GM12878 (cell line): ENCODE results near the gene PDIA3. TPM values are rescaled to one million over a fixed set of nuclear protein-coding genes. Genes with fewer than 3 reads are reported as not detected.

Experiments
- ATAC-seq: fragments of 200-7000 bp; cut with Tn5 transposase; 3 replicates; pipeline ENCODE4 v1.9.1; 2020; ENCODE audit warnings: mild to moderate bottlenecking, moderate library complexity
- BruUV-seq: library from RNA; stranded (reverse); fragments of 400-500 nt; replicated peaks from 2 replicates; lab custom pipeline; 2021; lab: Mats Ljungman, UMichigan
- CTCF ChIA-PET: fragments of 300-600 bp; sonication (Branson Sonifier 250); formaldehyde crosslinking; extraction: SDS; loops from one replicate; lab custom pipeline; 2021; ENCODE audit warnings: inconsistent platforms; lab: Yijun Ruan, JAX
- POLR2A ChIA-PET: fragments of 350-600 bp; formaldehyde crosslinking; extraction: SDS; loops from one replicate; lab custom pipeline; 2021; ENCODE audit warnings: inconsistent platforms; lab: Charles Lee
- RAD21 ChIA-PET: fragments of 300-600 bp; sonication (Branson Sonifier 250); formaldehyde crosslinking; loops from one replicate; lab custom pipeline; 2023; ENCODE audit warnings: antibody characterized with exemption; ENCODE audit not compliant: unreplicated experiment; lab: Charles Lee
- SMC1A ChIA-PET: fragments of 300-600 bp; sonication (Branson Sonifier 250); formaldehyde crosslinking; loops from one replicate; lab custom pipeline; 2023; ENCODE audit not compliant: unreplicated experiment, uncharacterized antibody; lab: Charles Lee
- DNase-seq: peaks from one replicate; pipeline ENCODE4 v3.0.0-alpha.2; 2011; ENCODE audit warnings: low read depth, low spot score
- FAIRE-seq: peaks from 3 replicates; lab custom pipeline; 2011; peaks lifted over from hg19 to GRCh38; lab: Jason Lieb, UNC
- H2AFZ ChIP-seq: 2 replicates; pipeline ENCODE4 v1.6.0; 2011; ENCODE audit warnings: low read depth, low read length, control low read depth; ENCODE audit not compliant: control insufficient read depth
- H3K27ac ChIP-seq: 2 replicates; pipeline ENCODE4 v1.5.1; 2011; ENCODE audit warnings: control low read depth; ENCODE audit not compliant: control insufficient read depth, insufficient read depth
- H3K27me3 ChIP-seq, 2 experiments: replicated peaks in 1 of 2; 2 replicates each; pipeline versions ENCODE4 v1.6.0 to v1.6.1; 2011; ENCODE audit warnings: low read length in 1 of 2; ENCODE audit not compliant: control insufficient read depth in 2 of 2, insufficient read depth in 2 of 2
- H3K36me3 ChIP-seq, 2 experiments: 2 replicates each; pipeline ENCODE4 v1.5.1; 2011; ENCODE audit warnings: low read length in 1 of 2; ENCODE audit not compliant: control insufficient read depth in 2 of 2, insufficient read depth in 2 of 2
- H3K4me1 ChIP-seq: 2 replicates; pipeline ENCODE4 v1.6.1; 2011; ENCODE audit warnings: mild to moderate bottlenecking, low read length, moderate library complexity, mixed read lengths; ENCODE audit not compliant: control insufficient read depth, insufficient read depth
- H3K4me2 ChIP-seq: 2 replicates; pipeline ENCODE4 v1.6.0; 2011; ENCODE audit warnings: control low read depth; ENCODE audit not compliant: control insufficient read depth, insufficient read depth
- H3K4me3 ChIP-seq: fragments of 200-600 bp; sonication (generic); 2 replicates; pipeline ENCODE4 v1.5.1; 2016
- H3K79me2 ChIP-seq: 2 replicates; pipeline ENCODE4 v1.6.0; 2011; ENCODE audit warnings: low read length; ENCODE audit not compliant: control insufficient read depth, insufficient read depth
- H3K9ac ChIP-seq: 2 replicates; pipeline ENCODE4 v1.8.0; 2011; ENCODE audit warnings: low read length, control low read depth, mixed read lengths; ENCODE audit not compliant: control insufficient read depth, insufficient read depth
- H3K9me3 ChIP-seq: replicated peaks from 3 replicates; pipeline ENCODE4 v1.5.1; 2011; ENCODE audit warnings: mild to moderate bottlenecking, low read length; ENCODE audit not compliant: control insufficient read depth, insufficient read depth
- H4K20me1 ChIP-seq: 2 replicates; pipeline ENCODE4 v1.6.0; 2011; ENCODE audit not compliant: control insufficient read depth, insufficient read depth
- POLR2A ChIP-seq: IDR thresholded peaks from 2 replicates; pipeline ENCODE4 v1.6.1; 2011; ENCODE audit warnings: low read depth, mild to moderate bottlenecking, low read length
- POLR2AphosphoS2 ChIP-seq: IDR thresholded peaks from 2 replicates; pipeline ENCODE4 v1.6.1; 2011; ENCODE audit warnings: low read depth, mild to moderate bottlenecking, low read length, improper control_type of control experiment, moderate library complexity
- POLR2AphosphoS5 ChIP-seq: IDR thresholded peaks from 2 replicates; pipeline ENCODE4 v1.6.1; 2011; ENCODE audit warnings: mild to moderate bottlenecking, low read length, inconsistent platforms
- STAT3 ChIP-seq: IDR thresholded peaks from 2 replicates; pipeline ENCODE4 v1.6.1; 2011; ENCODE audit warnings: low read depth, low read length, improper control_type of control experiment
- USF1 ChIP-seq: IDR thresholded peaks from 2 replicates; pipeline ENCODE4 v1.6.1; 2011; ENCODE audit warnings: borderline replicate concordance, low read depth, mild to moderate bottlenecking, moderate library complexity, mixed read lengths, low read length; ENCODE audit not compliant: insufficient read depth; ENCODE audit errors: extremely low read length
- ZBED1 ChIP-seq: IDR thresholded peaks from 2 replicates; pipeline ENCODE4 v1.6.1; 2016; ENCODE audit warnings: borderline replicate concordance
- WGBS: methylation state at CpG from one replicate; pipeline ENCODE4 v1.1.6; 2016; ENCODE audit warnings: low lambda C conversion rate; ENCODE audit not compliant: insufficient replicate concordance, insufficient coverage; ENCODE audit errors: missing lambda C conversion rate; 5-methylcytosine and 5-hydroxymethylcytosine counted together
- in situ Hi-C: fragments of 300-500 bp; cut with MboI; formaldehyde crosslinking; loops from 9 replicates; pipeline ENCODE4 v1.14.3; 2018; ENCODE audit warnings: mixed read lengths
- intact Hi-C: fragments of 100-400 bp; cut with micrococcal nuclease; formaldehyde crosslinking; loops from one replicate; pipeline ENCODE4 v1.14.2; 2022; ENCODE audit not compliant: unreplicated experiment
- polyA plus RNA-seq, 11 experiments: library from polyadenylated mRNA; depleted of rRNA in 4 of 11; unstranded in 6 of 11; stranded (reverse) in 5 of 11; fragments of >200 nt; fragmentation: Nextera tagmentation in 4 of 11; fragmentation: Illumina TruSeq in 1 of 11; extraction: Ambion mirVana in 4 of 11; extraction: Trizol in 1 of 11; gene quantifications; 1 replicate in 1 of 11; 2 replicates in 10 of 11; pipeline versions ENCODE4 v1.2.1 to v1.2.3, GENCODE V29; 2011 to 2016; ENCODE audit warnings: inconsistent platforms in 2 of 11, missing spikeins in 2 of 11, low read depth in 1 of 11
- total RNA-seq, 4 experiments: library from RNA; depleted of rRNA in 3 of 4; stranded (reverse); fragments of >200 nt in 3 of 4; fragmentation: Illumina TruSeq in 1 of 4; extraction: Trizol in 1 of 4; gene quantifications; 2 replicates each; pipeline versions ENCODE4 v1.2.1 to v1.2.3, GENCODE V29; 2013 to 2021

PDIA3 gene
- total and polyA plus RNA-seq, 10 of the 15 experiments (the other 5 are each of a cell fraction or from before 2014, with no cell fraction given), result 18.2 to 716 (median 181) TPM

- Histone ChIP-seq H3K4me1 (peaks cover 29% of the 10 kb centered on the region), H3K79me2 (peaks cover 46% of the 10 kb centered on the region), H2AFZ (no peak overlapping the region), H3K27me3 (no peaks in the 10 kb centered on the region), H3K36me3 (peaks cover 5 to 32% of the 10 kb centered on the region in 2 experiments), H4K20me1 (no peaks in the 10 kb centered on the region; the same call in none of the 2 replicates), H3K4me2 (no peak overlapping the region), H3K9me3 (no peaks in the 10 kb centered on the region), H3K27ac (no peak overlapping the region), H3K9ac (no peak overlapping the region), H3K4me3 (no peak overlapping the region)
- in situ Hi-C loops, result loop anchor here (10.0 to 25.0 kb wide), 2 partner anchors 928 to 1534 kb away; partner anchors contain the start of genes GANC and TMEM87A
- ChIA-PET POLR2A (interaction anchor here (0.6 to 5.9 kb wide), 10 partner anchors 7 to 1297 kb away, joined by 3 to 48 read pairs (median 4); partner anchors contain the start of genes MFAP1 and SERF2), SMC1A (interaction anchor here (1.1 to 9.4 kb wide), 5 partner anchors 13 to 47 kb away, joined by 3 to 129 read pairs (median 6); partner anchors contain the start of genes ELL3, MFAP1 and WDR76), RAD21 (interaction anchor here (1.5 to 4.3 kb wide), 4 partner anchors 13 to 28 kb away, joined by 3 to 19 read pairs (median 6); partner anchors contain the start of genes ELL3 and MFAP1), CTCF (interaction anchor here (1.3 to 4.0 kb wide), 5 partner anchors 8 to 28 kb away, joined by 3 to 23 read pairs (median 6); partner anchors contain the start of genes ELL3 and MFAP1)
- BruUV-seq, result no TSS peak
- ATAC-seq, result no peak
- intact Hi-C loops, result no loop called here
- TF ChIP-seq USF1 (no peak), POLR2AphosphoS2 (0 out of 2 replicates have a peak, but pooled peaks have one; percentile 13), POLR2AphosphoS5 (peak; percentile 63; the same call in 1 of the 2 replicates), ZBED1 (0 out of 2 replicates have a peak, but pooled peaks have one; percentile 1), STAT3 (no peak), POLR2A (peak; percentile 52)
- WGBS, result 81% methylated on average over 3 of the region's 3 CpGs
- no peak for DNase-seq
- no peak for FAIRE-seq
These were observed 50.3 kb downstream of the PDIA3 start for GRCh38 chr15:43796566-43796965.
